Measurements from ENCODE around the gene ING4. TPM values are rescaled to one million over a fixed set of nuclear protein-coding genes. Genes with fewer than 3 reads are reported as not detected.

The ING4 gene
- total RNA-seq, 4 donors from 2014 or later, result 53.2 to 85.0 (median 70.6) TPM

- Histone ChIP-seq H3K4me3 (no peak overlapping the region), H3K9me3 (no peaks in the 10 kb centered on the region), H3K27ac (no peak overlapping the region), H3K27me3 (peaks cover 10% of the 10 kb centered on the region), H3K4me1 (peaks cover 44% of the 10 kb centered on the region), H3K36me3 (peaks cover 14% of the 10 kb centered on the region)
- WGBS, result 53% methylated on average over 3 of the region's 3 CpGs
- TF ChIP-seq POLR2AphosphoS5 (IDR thresholded peaks at IDR 0.05) (no peak), POLR2A (IDR thresholded peaks at IDR 0.05) (no peak), EP300 (IDR thresholded peaks at IDR 0.05) (no peak), CTCF (IDR thresholded peaks at IDR 0.05) (no peak)
- DNase-seq (ENCODE audit: low spot score in 2 of 2), result no peak
Measured at GRCh38 chr12:6615802-6616201, 47.1 kb downstream of the ING4 start.

- Histone ChIP-seq H3K36me3 (peaks cover 3% of the 10 kb centered on the region), H3K4me1 (peaks cover 41% of the 10 kb centered on the region), H3K27me3 (peaks cover 2% of the 10 kb centered on the region), H3K4me3 (no peak overlapping the region), H3K9me3 (no peaks in the 10 kb centered on the region), H3K27ac (peak overlapping the region; percentile 92)
- TF ChIP-seq POLR2AphosphoS5 (IDR thresholded peaks at IDR 0.05) (no peak), EP300 (IDR thresholded peaks at IDR 0.05) (no peak), CTCF (IDR thresholded peaks at IDR 0.05) (no peak), POLR2A (IDR thresholded peaks at IDR 0.05) (no peak)
- 53% methylated on average over 7 of the region's 7 CpGs for WGBS
- no peak for DNase-seq (ENCODE audit: low spot score in 2 of 2)
Measured at GRCh38 chr12:6614513-6615172, 48.3 kb downstream of the ING4 start.

- H3K27me3 ChIP-seq, result no peaks in the 10 kb centered on the region
- H3K4me1 ChIP-seq, result peaks cover 41% of the 10 kb centered on the region
- DNase-seq (ENCODE audit: low spot score in 2 of 2), result peak; percentile 95
- H3K4me3 ChIP-seq, result peak overlapping the region; percentile 21
- no peaks in the 10 kb centered on the region for H3K36me3 ChIP-seq
- WGBS, result 3% methylated on average over 19 of the region's 21 CpGs
- peak in 2 of 3 donors; percentile 38 to 76 for TF ChIP-seq POLR2AphosphoS5 (IDR thresholded peaks at IDR 0.05)
- no peak for TF ChIP-seq CTCF (IDR thresholded peaks at IDR 0.05)
- peak overlapping the region; percentile 92 for H3K27ac ChIP-seq
- H3K9me3 ChIP-seq, result no peaks in the 10 kb centered on the region
Measured at GRCh38 chr12:6613776-6614512, 49.0 kb downstream of the ING4 start.

GRCh38 chr12:6613015-6613775 is 49.7 kb downstream of the ING4 start:
- no peaks in the 10 kb centered on the region for H3K9me3 ChIP-seq
- WGBS, result 0% methylated on average over 17 of the region's 17 CpGs
- peak overlapping the region; percentile 92 for H3K27ac ChIP-seq
- peak overlapping the region; percentile 21 for H3K4me3 ChIP-seq
- peak in 1 of 2 donors; percentile 81 for DNase-seq (ENCODE audit: low spot score in 2 of 2)
- H3K36me3 ChIP-seq, result no peaks in the 10 kb centered on the region
- TF ChIP-seq EP300 (IDR thresholded peaks at IDR 0.05) (no peak), POLR2A (IDR thresholded peaks at IDR 0.05) (no peak), CTCF (IDR thresholded peaks at IDR 0.05) (no peak)
- H3K4me1 ChIP-seq, result peaks cover 46% of the 10 kb centered on the region
- H3K27me3 ChIP-seq, result no peaks in the 10 kb centered on the region

- no peaks in the 10 kb centered on the region for H3K9me3 ChIP-seq
- H3K36me3 ChIP-seq, result no peaks in the 10 kb centered on the region
- TF ChIP-seq EP300 (IDR thresholded peaks at IDR 0.05), result no peak
- TF ChIP-seq CTCF (IDR thresholded peaks at IDR 0.05), result no peak
- no peak for TF ChIP-seq POLR2AphosphoS5 (IDR thresholded peaks at IDR 0.05)
- TF ChIP-seq POLR2A (IDR thresholded peaks at IDR 0.05), result no peak
- peak overlapping the region; percentile 21 for H3K4me3 ChIP-seq
- no peaks in the 10 kb centered on the region for H3K27me3 ChIP-seq
- H3K27ac ChIP-seq, result peak overlapping the region; percentile 92
- 44% methylated on average over 7 of the region's 7 CpGs for WGBS
- DNase-seq (ENCODE audit: low spot score in 2 of 2), result no peak
- H3K4me1 ChIP-seq, result peaks cover 46% of the 10 kb centered on the region
Measured at GRCh38 chr12:6612652-6613014, 50.3 kb downstream of the ING4 start.
